WTC11 (cell line): Measurements from ENCODE around the gene CNTNAP2.

Source experiments
- ATF1 ChIP-seq: sonication (generic); formaldehyde crosslinking; IDR thresholded peaks from 2 replicates; pipeline ENCODE4 v1.8.1; 2023; ENCODE audit warnings: mild to moderate bottlenecking, moderate library complexity, missing genetic modification reagents
- CREB1 ChIP-seq: sonication (generic); formaldehyde crosslinking; IDR thresholded peaks from 2 replicates; pipeline ENCODE4 v1.8.0; 2023; ENCODE audit warnings: mild to moderate bottlenecking, missing genetic modification reagents
- CREM ChIP-seq: sonication (generic); formaldehyde crosslinking; IDR thresholded peaks from 2 replicates; pipeline ENCODE4 v1.8.1; 2022; ENCODE audit warnings: mild to moderate bottlenecking, missing genetic modification reagents, moderate library complexity
- FOXP1 ChIP-seq: sonication (generic); formaldehyde crosslinking; IDR thresholded peaks from 2 replicates; pipeline ENCODE4 v1.8.0; 2022; ENCODE audit warnings: missing genetic modification reagents, mild to moderate bottlenecking, moderate library complexity, borderline replicate concordance
- MYBL2 ChIP-seq: sonication (generic); formaldehyde crosslinking; IDR thresholded peaks from 2 replicates; pipeline ENCODE4 v1.8.1; 2023; ENCODE audit warnings: mild to moderate bottlenecking, moderate library complexity, missing genetic modification reagents
- NR3C1 ChIP-seq: sonication (generic); formaldehyde crosslinking; conservative IDR thresholded peaks from 2 replicates; pipeline ENCODE4 v1.8.1; 2023; ENCODE audit warnings: low read depth, mild to moderate bottlenecking, missing genetic modification reagents
- ZNF138 ChIP-seq: sonication (generic); formaldehyde crosslinking; conservative IDR thresholded peaks from 2 replicates; pipeline ENCODE4 v1.8.1; 2022; ENCODE audit warnings: mild to moderate bottlenecking, moderate library complexity, missing genetic modification reagents
- TF ChIP-seq, protein P1 (sequence below): fragments of 200-600 bp; IDR thresholded peaks from 2 replicates; pipeline ENCODE4 v1.8.0; 2022; ENCODE audit warnings: antibody characterized with exemption
- TF ChIP-seq, protein P2 (sequence below): sonication (generic); formaldehyde crosslinking; IDR thresholded peaks from 2 replicates; pipeline ENCODE4 v1.8.1; 2023; ENCODE audit warnings: mild to moderate bottlenecking, missing genetic modification reagents, moderate library complexity
- TF ChIP-seq, protein P3 (sequence below): sonication (generic); formaldehyde crosslinking; IDR thresholded peaks from 2 replicates; pipeline ENCODE4 v1.8.0; 2023; ENCODE audit warnings: missing genetic modification reagents, mild to moderate bottlenecking, borderline replicate concordance

DNA sequence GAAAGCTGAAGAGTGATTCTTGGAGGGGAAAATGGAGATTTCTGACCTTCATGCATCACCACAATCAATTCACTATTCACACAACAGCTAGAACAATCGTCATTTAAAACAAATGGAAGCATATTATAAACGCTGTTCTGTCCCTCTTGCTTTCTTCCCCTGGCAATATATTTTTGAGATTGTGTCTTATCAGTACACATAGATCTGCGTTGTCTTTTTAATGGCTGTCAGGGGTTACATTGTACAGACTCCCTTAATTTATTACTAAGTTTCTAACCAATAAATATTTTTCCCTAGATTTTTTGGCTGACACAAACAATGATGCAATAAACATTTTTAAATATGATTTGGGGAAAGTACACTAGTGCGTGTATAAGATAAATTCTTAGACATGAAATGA is 1358.3 kb downstream of the CNTNAP2 start:
- TF ChIP-seq, protein P1, sequence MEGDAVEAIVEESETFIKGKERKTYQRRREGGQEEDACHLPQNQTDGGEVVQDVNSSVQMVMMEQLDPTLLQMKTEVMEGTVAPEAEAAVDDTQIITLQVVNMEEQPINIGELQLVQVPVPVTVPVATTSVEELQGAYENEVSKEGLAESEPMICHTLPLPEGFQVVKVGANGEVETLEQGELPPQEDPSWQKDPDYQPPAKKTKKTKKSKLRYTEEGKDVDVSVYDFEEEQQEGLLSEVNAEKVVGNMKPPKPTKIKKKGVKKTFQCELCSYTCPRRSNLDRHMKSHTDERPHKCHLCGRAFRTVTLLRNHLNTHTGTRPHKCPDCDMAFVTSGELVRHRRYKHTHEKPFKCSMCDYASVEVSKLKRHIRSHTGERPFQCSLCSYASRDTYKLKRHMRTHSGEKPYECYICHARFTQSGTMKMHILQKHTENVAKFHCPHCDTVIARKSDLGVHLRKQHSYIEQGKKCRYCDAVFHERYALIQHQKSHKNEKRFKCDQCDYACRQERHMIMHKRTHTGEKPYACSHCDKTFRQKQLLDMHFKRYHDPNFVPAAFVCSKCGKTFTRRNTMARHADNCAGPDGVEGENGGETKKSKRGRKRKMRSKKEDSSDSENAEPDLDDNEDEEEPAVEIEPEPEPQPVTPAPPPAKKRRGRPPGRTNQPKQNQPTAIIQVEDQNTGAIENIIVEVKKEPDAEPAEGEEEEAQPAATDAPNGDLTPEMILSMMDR, result no peak
- TF ChIP-seq ZNF138 (CRISPR knock-in tag), result no peak
- TF ChIP-seq, protein P2, sequence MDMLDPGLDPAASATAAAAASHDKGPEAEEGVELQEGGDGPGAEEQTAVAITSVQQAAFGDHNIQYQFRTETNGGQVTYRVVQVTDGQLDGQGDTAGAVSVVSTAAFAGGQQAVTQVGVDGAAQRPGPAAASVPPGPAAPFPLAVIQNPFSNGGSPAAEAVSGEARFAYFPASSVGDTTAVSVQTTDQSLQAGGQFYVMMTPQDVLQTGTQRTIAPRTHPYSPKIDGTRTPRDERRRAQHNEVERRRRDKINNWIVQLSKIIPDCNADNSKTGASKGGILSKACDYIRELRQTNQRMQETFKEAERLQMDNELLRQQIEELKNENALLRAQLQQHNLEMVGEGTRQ (CRISPR knock-in tag), result no peak
- TF ChIP-seq, protein P3, sequence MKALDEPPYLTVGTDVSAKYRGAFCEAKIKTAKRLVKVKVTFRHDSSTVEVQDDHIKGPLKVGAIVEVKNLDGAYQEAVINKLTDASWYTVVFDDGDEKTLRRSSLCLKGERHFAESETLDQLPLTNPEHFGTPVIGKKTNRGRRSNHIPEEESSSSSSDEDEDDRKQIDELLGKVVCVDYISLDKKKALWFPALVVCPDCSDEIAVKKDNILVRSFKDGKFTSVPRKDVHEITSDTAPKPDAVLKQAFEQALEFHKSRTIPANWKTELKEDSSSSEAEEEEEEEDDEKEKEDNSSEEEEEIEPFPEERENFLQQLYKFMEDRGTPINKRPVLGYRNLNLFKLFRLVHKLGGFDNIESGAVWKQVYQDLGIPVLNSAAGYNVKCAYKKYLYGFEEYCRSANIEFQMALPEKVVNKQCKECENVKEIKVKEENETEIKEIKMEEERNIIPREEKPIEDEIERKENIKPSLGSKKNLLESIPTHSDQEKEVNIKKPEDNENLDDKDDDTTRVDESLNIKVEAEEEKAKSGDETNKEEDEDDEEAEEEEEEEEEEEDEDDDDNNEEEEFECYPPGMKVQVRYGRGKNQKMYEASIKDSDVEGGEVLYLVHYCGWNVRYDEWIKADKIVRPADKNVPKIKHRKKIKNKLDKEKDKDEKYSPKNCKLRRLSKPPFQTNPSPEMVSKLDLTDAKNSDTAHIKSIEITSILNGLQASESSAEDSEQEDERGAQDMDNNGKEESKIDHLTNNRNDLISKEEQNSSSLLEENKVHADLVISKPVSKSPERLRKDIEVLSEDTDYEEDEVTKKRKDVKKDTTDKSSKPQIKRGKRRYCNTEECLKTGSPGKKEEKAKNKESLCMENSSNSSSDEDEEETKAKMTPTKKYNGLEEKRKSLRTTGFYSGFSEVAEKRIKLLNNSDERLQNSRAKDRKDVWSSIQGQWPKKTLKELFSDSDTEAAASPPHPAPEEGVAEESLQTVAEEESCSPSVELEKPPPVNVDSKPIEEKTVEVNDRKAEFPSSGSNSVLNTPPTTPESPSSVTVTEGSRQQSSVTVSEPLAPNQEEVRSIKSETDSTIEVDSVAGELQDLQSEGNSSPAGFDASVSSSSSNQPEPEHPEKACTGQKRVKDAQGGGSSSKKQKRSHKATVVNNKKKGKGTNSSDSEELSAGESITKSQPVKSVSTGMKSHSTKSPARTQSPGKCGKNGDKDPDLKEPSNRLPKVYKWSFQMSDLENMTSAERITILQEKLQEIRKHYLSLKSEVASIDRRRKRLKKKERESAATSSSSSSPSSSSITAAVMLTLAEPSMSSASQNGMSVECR (CRISPR knock-in tag), result no peak
- no peak for TF ChIP-seq NR3C1 (CRISPR knock-in tag)
- TF ChIP-seq MYBL2 (CRISPR knock-in tag), result no peak
- no peak for TF ChIP-seq ATF1 (CRISPR knock-in tag)
- TF ChIP-seq FOXP1, result no peak
- no peak for TF ChIP-seq CREB1 (CRISPR knock-in tag)
- TF ChIP-seq CREM (CRISPR knock-in tag), result no peak
